Natural killer cell treated with Interleukin-12 subunit alpha and Interleukin-12 subunit beta and Interleukin-15 and Interleukin-18, amount 100 ng/mL, for 72 hours (primary cell): ENCODE results near the gene SLC6A8. TPM values are rescaled to one million over a fixed set of nuclear protein-coding genes. Genes with fewer than 3 reads are reported as not detected.

Experiments
- ATAC-seq, 2 donors: fragments of 150-1000 bp; cut with Tn5 transposase in 1 of 2; sonication (Bioruptor Pico), chemical (Tn5 transposase) in 1 of 2; 2 replicates each; pipeline ENCODE4 v1.10.0; 2021
- DNase-seq: peaks from one replicate; pipeline ENCODE4 v3.0.0; 2022; ENCODE audit warnings: low spot score
- H3K27ac Mint-ChIP-seq, 2 donors: 1 replicate in 1 of 2; 2 replicates in 1 of 2; pipeline ENCODE4 v1.8.0; 2022; ENCODE audit warnings: mixed read lengths in 2 of 2, mild to moderate bottlenecking in 1 of 2, moderate library complexity in 1 of 2
- H3K27me3 Mint-ChIP-seq, 2 donors: 1 replicate in 1 of 2; 2 replicates in 1 of 2; pipeline ENCODE4 v1.8.0; 2022; ENCODE audit warnings: mixed read lengths in 2 of 2
- H3K36me3 Mint-ChIP-seq: one replicate; pipeline ENCODE4 v1.8.0; 2022; ENCODE audit warnings: mixed read lengths
- H3K4me1 Mint-ChIP-seq, 2 donors: 1 replicate in 1 of 2; 2 replicates in 1 of 2; pipeline ENCODE4 v1.8.0; 2022; ENCODE audit warnings: low read depth in 2 of 2, mixed read lengths in 2 of 2, mild to moderate bottlenecking in 1 of 2
- H3K4me3 Mint-ChIP-seq: one replicate; pipeline ENCODE4 v1.8.0; 2022; ENCODE audit warnings: mixed read lengths
- H3K9me3 Mint-ChIP-seq: 2 replicates; pipeline ENCODE4 v1.8.0; 2022; ENCODE audit warnings: mixed read lengths
- total RNA-seq, 2 donors: library from RNA; stranded (reverse); gene quantifications; one replicate each; pipeline ENCODE4 v1.2.3, GENCODE V29; 2022

SLC6A8 gene
- total RNA-seq, 2 donors from 2014 or later, result 2.3 to 4.1 TPM

DNA sequence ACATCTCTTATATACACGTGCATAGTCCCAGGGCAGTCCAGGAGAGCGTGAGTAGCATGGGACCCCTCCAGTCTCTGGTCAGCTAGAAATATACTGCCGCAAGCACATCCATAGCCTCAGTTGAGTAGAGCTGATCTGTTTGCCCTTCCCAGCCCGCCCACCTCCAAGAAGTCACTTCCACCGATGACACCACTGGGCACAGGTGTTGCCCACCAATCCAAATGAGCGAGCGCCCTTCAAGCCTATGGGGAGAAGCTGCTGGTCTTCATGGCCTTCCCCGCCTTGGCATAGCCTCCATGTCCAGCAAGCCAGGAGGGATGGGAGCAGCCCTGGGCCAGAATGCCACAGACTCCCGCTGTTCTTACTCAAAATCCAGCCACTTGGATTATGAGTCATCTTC lies 30.6 kb upstream of the SLC6A8 start:
- Mint-ChIP-seq H3K9me3 (no peaks in the 10 kb centered on the region), H3K36me3 (no peaks in the 10 kb centered on the region), H3K4me3 (no peak overlapping the region), H3K4me1 (no peaks in the 10 kb centered on the region), H3K27ac (no peak overlapping the region), H3K27me3 (peaks cover 15 to 20% of the 10 kb centered on the region in 2 donors)
- ATAC-seq (peak in 1 of 2 donors; percentile 36), DNase-seq (no peak)

DNA sequence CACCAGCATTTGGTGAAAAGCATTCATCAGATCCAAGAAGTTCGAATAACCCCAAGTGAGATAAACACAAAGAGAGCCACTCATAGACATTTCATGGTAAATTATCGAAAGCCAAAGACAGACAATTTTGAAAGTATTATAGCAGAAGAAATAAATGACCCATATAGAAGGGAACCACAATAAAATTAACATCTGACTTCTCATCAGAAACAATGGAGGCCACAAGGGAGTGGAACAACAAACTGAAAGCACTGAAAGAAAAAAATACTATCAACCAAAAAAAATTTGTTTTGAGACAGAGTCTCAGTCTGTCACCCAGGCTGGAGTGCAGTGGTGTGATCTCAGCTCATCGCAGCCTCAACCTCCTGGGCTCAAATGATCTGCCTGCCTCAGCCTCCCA lies 28.5 kb upstream of the SLC6A8 start:
- H3K27me3 Mint-ChIP-seq, result peaks cover 15 to 25% of the 10 kb centered on the region in 2 donors
- no peak overlapping the region for H3K4me3 Mint-ChIP-seq
- ATAC-seq (no peak), DNase-seq (no peak)
- no peaks in the 10 kb centered on the region for H3K4me1 Mint-ChIP-seq
- no peaks in the 10 kb centered on the region for H3K9me3 Mint-ChIP-seq
- H3K27ac Mint-ChIP-seq, result no peak overlapping the region
- H3K36me3 Mint-ChIP-seq, result no peaks in the 10 kb centered on the region

DNA sequence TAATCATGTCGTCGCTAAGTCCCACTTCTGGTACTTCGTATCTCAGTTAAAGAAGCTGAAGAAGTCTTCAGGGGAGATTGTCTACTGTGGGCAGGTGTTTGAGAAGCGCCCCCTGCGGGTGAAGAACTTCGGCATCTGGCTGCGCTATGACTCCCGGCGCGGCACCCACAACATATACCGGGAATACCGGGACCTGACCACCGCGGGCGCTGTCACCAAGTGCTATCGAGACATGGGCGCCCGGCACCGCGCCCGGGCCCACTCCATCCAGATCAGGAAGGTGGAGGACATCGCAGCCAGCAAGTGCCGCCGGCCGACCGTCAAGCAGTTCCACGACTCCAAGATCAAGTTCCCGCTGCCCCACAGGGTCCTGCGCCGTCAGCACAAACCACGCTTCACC lies 25.5 kb upstream of the SLC6A8 start:
- H3K9me3 Mint-ChIP-seq, result no peaks in the 10 kb centered on the region
- peak overlapping the region; percentile 38 for H3K4me3 Mint-ChIP-seq

DNA sequence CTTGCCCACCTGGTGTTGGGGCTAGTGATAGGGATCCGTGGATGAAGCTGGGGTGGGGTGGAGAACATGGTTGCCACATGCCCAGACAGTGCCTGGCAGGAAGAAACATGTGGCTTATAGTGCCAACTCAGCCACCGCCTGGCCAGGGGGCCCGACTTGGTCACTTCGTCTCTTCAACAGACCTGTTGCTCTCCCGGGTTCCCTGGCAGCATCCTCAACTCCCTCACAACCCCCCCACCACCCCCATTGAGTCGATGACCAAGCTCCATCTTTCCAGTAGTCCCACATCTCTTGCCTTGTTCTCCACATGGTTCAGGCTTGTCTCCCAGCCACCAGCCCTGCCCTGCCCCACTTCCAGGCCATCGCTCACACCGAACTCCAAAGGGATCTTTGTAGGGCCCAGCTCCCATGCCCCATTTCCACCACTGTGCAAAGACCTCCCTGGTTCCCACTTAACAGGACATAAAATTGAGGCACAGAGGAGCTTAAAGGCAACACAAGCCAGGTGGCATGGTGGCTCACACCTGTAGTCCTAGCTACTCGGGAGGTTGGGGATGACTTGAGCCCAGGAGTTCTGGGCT lies 21.9 kb upstream of the SLC6A8 start:
- no peak overlapping the region for H3K4me3 Mint-ChIP-seq
- no peak overlapping the region for H3K27ac Mint-ChIP-seq
- ATAC-seq, result no peak
- H3K27me3 Mint-ChIP-seq, result peaks cover 6 to 33% of the 10 kb centered on the region in 2 donors
- peaks cover 7 to 9% of the 10 kb centered on the region in 2 donors for H3K4me1 Mint-ChIP-seq
- H3K9me3 Mint-ChIP-seq, result no peaks in the 10 kb centered on the region
- H3K36me3 Mint-ChIP-seq, result no peaks in the 10 kb centered on the region
- peak; percentile 22 for DNase-seq

More for the DNA sequence above, 25.5 kb upstream of the SLC6A8 start:
- no peaks in the 10 kb centered on the region for H3K36me3 Mint-ChIP-seq
- ATAC-seq (no peak), DNase-seq (peak; percentile 60)
- no peak overlapping the region for H3K27ac Mint-ChIP-seq
- H3K27me3 Mint-ChIP-seq, result peaks cover 15 to 37% of the 10 kb centered on the region in 2 donors
- no peaks in the 10 kb centered on the region for H3K4me1 Mint-ChIP-seq

DNA sequence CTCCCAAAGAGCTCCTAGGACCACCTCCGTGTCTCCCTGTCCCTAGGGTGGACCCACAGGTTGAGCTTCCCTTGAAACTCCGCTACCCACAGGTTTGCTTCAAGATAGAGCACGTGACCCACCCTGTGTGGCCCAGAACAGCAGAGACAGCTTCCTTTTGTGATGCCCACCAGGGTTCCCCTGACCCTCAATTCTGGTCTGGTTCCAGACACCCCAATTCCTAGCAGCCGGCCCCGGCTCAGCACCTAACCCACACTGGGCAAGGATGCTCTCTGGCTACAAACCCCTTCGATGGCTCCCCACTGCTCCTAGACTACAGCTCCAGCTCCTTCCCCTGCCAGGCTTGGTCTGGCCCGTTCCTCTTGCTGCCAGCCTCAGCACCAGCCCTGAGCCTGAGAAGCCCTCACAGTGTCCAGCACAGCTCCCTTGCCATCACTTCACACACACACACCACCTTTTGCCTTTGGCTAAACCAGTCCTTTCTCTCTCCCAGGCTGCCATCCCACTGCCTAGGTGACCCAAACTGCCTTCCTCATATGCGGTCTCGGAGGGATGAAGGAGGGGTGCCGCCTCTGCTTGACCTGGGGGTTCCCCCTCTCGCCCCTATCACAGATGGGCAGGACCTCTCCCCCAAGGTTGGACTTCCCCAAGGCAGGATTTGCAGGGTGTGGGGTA lies 20.3 kb upstream of the SLC6A8 start:
- Mint-ChIP-seq H3K36me3 (no peaks in the 10 kb centered on the region), H3K9me3 (no peaks in the 10 kb centered on the region), H3K27me3 (peaks cover under 1 to 23% of the 10 kb centered on the region in 2 donors), H3K27ac (peak overlapping the region; percentile 28 to 55), H3K4me3 (peak overlapping the region; percentile 47), H3K4me1 (peaks cover 7 to 9% of the 10 kb centered on the region in 2 donors)
- peak; percentile 45 for DNase-seq
- peak in 1 of 2 donors; percentile 3 for ATAC-seq

DNA sequence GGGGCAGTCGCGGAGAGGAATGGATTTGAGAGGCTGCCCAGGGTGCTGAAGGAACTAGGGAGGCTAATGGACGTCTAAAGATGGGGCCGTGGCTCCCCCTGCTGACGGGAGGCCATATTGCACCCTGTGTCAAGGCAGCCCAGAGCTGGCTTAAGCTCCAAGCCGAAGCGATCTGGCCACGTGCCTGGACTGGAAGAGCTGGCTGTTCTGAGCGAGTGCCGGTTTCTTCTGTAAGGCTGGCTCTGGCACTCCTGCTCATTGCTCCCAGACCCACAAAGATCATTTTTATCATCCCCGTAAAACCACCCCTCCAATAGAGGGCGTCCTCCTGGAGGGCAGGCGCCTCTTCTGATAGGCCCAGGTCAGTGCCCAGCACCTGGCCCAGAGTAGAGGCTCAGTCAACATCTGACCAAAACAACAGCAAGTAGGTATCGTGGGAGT lies 19.8 kb upstream of the SLC6A8 start:
- DNase-seq (peak; percentile 79), ATAC-seq (peak; percentile 79 to 81)
- Mint-ChIP-seq H3K4me3 (peak overlapping the region; percentile 47), H3K27me3 (peaks cover 6 to 23% of the 10 kb centered on the region in 2 donors), H3K9me3 (no peaks in the 10 kb centered on the region), H3K4me1 (peaks cover 7 to 12% of the 10 kb centered on the region in 2 donors), H3K36me3 (no peaks in the 10 kb centered on the region), H3K27ac (peak overlapping the region; percentile 28 to 55)

DNA sequence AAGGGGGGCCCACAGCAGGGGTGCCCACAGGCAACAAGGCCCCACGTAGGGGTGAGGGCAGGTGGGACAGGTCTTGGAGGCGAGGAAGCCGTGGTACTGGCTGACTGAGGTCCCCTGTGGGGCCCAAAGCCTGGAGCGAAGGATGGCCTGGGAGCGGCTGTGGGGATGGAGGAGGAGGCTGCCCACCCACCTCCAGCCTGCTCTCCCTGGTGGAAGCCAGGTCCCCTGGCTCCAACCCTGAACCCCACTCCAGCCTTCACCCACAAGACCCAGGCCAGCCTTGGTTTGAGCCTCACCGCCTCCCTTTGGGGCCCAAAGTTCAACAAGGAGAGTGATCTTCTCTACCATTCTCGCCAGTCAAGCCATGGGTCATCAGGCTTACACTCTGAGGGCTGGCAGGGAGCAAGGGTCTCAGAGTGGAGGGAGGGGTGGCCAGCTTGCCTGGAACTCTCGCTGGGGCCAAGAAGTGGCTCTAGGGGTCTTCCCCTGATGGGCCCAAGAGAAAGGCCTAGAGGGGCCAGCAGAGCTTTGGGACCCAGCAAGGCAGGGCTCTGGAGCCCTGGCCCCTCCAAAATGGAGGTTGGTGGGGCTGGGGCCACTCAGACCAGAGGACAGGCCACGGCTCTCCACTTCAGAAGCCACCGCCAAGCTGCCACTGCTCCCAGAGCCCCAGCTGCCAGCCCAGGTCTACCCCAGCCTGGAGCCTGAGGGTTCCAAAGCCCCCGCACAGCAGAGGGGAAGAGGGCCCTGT lies 19.1 kb upstream of the SLC6A8 start:
- no peak overlapping the region for H3K4me3 Mint-ChIP-seq
- ATAC-seq (no peak), DNase-seq (peak; percentile 50)
- H3K36me3 Mint-ChIP-seq, result no peaks in the 10 kb centered on the region
- H3K27me3 Mint-ChIP-seq, result peaks cover 8 to 23% of the 10 kb centered on the region in 2 donors
- H3K4me1 Mint-ChIP-seq, result peaks cover 7 to 12% of the 10 kb centered on the region in 2 donors
- no peak overlapping the region for H3K27ac Mint-ChIP-seq
- H3K9me3 Mint-ChIP-seq, result no peaks in the 10 kb centered on the region

DNA sequence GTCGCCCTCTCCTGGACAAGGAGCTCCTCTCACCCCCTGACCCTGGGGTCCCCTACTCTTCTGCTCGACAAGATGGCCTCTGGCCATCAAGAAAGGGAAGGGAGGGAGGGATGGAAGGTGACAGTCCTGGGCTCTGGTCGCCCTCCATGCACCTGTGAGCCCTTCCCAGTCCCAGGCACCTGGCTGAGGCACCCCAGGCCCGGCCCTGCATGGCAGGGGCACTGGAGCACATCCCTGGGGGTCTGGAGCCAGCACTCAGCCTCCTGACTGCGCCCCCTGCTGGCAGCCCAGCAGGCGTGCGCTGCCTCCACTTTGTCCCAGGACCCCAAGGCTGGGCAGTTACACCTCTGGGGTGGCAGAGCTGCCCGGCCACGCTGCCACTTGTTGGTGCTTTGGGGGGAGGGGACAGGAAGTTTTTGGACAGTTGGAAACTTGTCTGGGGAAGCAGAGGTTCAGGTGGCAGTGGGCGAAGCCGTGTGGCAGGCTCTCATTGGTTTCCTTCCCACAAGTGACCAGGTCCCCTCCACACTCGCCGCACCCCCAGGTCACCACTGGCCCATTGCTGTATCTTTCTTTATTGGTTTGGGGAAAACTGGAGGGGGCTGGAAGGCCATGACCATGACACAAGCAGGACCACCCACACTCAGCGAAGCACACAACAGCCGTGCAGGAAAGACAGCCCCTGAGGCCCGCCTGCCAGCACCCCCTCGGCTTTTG lies 18.4 kb upstream of the SLC6A8 start:
- Mint-ChIP-seq H3K9me3 (no peaks in the 10 kb centered on the region), H3K4me3 (no peak overlapping the region), H3K4me1 (peaks cover 7 to 16% of the 10 kb centered on the region in 2 donors), H3K36me3 (no peaks in the 10 kb centered on the region), H3K27ac (no peak overlapping the region), H3K27me3 (peaks cover 14 to 27% of the 10 kb centered on the region in 2 donors)
- DNase-seq (peak; percentile 59), ATAC-seq (peak in 1 of 2 donors; percentile 54)

DNA sequence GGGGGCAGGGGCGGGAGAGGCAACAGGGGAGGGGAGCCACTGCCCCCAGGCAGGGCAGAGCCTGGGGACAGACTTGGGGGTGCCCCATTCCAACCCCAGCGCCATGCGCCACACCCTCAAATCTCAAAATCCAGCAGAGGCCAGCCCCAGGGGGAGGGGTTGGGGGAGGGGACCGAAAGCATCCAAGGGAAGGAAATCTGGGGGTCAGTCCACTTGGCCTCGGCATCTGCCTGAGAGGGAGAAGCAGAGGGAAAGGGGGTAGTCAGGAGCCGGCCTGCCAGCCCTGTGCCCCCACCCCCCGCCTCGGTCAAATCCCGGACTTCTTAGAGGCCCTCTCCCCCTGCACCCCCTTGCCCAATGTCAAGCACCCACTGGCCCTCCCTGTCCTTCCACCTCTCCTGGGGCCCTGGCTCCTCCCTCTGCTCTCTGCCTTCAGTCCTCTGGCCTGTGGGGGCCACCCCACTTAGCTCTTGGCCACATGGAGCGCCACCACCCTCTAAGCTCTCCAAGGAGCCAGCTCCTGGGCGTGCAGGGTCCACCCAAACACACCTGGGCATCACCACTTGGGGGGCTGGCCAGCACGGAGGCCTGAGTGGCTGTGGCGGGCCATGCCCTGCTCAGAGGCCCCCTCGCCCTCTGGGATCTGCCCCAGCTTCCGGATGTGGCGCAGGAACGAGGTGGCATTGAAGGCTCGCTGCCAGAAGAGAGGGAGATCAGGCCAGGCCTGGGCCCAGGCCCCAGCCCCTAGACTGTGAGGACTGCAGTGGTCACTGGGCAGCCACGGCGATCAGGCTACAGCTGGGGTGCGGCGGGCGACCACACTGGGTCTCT lies 17.6 kb upstream of the SLC6A8 start:
- DNase-seq (peak; percentile 49), ATAC-seq (no peak)
- H3K27me3 Mint-ChIP-seq, result peaks cover 20 to 28% of the 10 kb centered on the region in 2 donors
- H3K4me1 Mint-ChIP-seq, result peaks cover 7 to 16% of the 10 kb centered on the region in 2 donors
- no peak overlapping the region for H3K27ac Mint-ChIP-seq
- H3K36me3 Mint-ChIP-seq, result no peaks in the 10 kb centered on the region
- no peaks in the 10 kb centered on the region for H3K9me3 Mint-ChIP-seq
- no peak overlapping the region for H3K4me3 Mint-ChIP-seq

DNA sequence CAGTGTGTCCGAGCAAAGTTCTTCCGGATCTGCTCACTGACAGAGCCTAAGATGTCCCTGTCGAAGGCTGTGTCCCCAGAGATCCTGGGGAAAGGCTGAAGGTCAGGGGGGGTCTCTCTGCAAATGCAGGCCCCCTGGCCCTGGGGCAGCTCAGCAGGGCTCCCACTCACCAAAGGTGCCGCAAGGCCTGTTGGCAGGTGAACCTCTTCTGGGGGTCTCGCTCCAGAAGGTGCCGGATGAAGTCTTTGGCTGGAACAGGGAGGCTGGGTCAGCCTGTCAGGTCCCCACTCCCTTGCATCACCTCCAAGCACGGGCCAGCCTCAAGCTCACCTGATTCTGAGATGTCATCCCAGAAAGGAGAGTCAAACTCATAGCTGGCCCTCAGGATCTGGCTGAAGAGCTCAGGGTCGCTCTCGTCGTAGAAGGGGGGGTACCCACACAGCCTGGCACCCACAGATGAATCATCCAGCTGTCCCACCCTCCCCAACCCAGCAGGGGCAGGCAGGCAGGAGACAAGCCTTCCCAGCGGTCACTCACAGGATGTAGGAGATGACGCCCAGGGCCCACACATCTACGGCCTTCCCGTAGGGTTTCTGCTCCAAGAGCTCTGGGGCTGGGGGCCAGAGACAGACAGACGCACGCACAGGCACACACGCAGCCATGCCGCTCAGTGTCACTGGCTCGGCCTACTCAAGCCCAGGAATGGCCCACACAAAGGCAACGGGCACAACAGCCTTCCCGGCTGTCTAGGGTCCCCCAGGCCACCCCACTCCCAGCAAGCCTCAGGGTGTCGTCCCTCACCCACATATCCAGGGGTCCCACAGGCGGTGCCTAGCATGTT lies 16.8 kb upstream of the SLC6A8 start:
- no peak for ATAC-seq
- H3K27me3 Mint-ChIP-seq, result peaks cover 20 to 25% of the 10 kb centered on the region in 2 donors

DNA sequence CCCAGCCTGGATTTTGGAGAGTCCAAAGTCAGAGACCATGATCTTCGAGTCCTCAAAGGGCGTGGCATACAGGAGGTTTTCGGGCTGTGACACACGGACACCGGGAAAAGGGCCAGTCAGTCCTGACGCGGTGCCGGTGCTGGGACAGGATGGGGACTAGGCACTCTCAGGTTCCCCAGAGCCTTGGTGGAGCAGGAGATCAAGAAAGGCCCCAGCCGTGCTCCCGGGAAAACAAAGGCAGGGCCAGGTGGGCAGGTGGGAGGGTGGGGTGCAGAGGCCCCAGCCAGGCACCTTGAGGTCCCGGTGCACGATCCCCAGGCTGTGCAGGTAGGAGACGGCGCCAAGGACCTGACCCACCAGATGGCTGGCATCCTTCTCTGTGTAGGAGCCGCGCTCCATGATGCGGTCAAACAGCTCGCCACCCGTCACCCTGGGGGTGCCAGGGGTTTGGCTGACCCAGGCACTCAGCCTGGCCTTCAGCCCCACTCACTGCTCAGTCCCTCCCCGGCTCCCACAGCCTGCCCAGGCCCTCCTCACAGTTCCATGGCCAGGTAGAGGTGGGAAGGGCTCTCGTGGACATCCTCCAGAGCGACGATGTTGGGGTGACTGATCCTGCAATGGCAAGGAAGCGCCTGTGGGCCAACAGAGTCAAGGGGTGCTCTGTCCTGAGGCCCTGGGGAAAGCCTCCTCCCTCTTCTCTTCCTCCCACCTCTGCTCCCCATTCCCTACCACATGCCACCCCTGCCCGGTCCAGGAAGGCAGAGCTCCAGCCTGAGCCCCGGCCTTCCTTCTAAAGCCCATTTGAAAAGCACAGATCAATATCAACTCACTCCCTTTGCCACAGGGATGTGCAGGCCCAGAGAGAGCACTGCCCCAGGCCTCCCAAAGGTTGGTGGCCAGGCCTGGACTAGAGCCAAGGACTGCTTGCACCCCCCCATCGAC lies 15.9 kb upstream of the SLC6A8 start:
- no peaks in the 10 kb centered on the region for H3K9me3 Mint-ChIP-seq
- ATAC-seq (no peak), DNase-seq (peak; percentile 47)
- peaks cover 7 to 16% of the 10 kb centered on the region in 2 donors for H3K4me1 Mint-ChIP-seq
- peaks cover 20 to 22% of the 10 kb centered on the region in 2 donors for H3K27me3 Mint-ChIP-seq
- H3K36me3 Mint-ChIP-seq, result no peaks in the 10 kb centered on the region
- no peak overlapping the region for H3K4me3 Mint-ChIP-seq
- H3K27ac Mint-ChIP-seq, result no peak overlapping the region

More for the DNA sequence above, 16.8 kb upstream of the SLC6A8 start:
- Mint-ChIP-seq H3K4me3 (no peak overlapping the region), H3K27ac (no peak overlapping the region), H3K4me1 (peaks cover 7 to 16% of the 10 kb centered on the region in 2 donors), H3K36me3 (no peaks in the 10 kb centered on the region), H3K9me3 (no peaks in the 10 kb centered on the region)
- DNase-seq, result peak; percentile 48
